Activated T-cell treated with anti-CD3 and anti-CD28 coated beads for 4 hours (primary cell): ENCODE measurements around the gene MYCBPAP.

Source experiments
- DNase-seq: peaks from one replicate; pipeline ENCODE4 v3.0.0-alpha.2; 2020

Gene MYCBPAP

GRCh38 chr17:50519141-50519834 is 11.0 kb downstream of the MYCBPAP start:
- DNase-seq: no peak

- DNase-seq: no peak
Measured at GRCh38 chr17:50520483-50520882, 12.2 kb downstream of the MYCBPAP start.

GRCh38 chr17:50521514-50521913 is 13.3 kb downstream of the MYCBPAP start:
- no peak for DNase-seq

GRCh38 chr17:50522766-50523165 is 14.5 kb downstream of the MYCBPAP start:
- DNase-seq: no peak

GRCh38 chr17:50523208-50523607 is 15.0 kb downstream of the MYCBPAP start:
- no peak for DNase-seq

DNA sequence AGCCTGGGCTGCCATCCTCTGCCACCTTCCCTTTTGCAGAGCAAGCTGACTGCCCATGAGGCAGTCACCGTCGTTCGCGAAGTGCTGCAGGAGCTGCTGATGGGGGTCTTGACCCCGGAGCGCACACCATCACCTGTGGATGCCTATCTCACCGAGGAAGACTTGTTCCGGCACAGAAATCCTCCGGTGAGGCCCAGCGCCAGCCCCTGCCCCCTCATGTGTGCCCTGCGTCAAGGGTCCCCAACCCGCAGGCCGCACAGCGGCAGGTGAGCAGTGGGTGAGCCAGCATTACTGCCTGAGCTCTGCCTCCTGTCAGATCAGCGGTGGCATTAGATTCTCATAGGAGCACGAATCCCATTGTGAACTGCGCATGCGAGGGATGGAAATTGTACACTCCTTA is 16.6 kb downstream of the MYCBPAP start:
- DNase-seq: no peak

GRCh38 chr17:50527155-50527762 is 19.0 kb downstream of the MYCBPAP start:
- DNase-seq: no peak

DNA sequence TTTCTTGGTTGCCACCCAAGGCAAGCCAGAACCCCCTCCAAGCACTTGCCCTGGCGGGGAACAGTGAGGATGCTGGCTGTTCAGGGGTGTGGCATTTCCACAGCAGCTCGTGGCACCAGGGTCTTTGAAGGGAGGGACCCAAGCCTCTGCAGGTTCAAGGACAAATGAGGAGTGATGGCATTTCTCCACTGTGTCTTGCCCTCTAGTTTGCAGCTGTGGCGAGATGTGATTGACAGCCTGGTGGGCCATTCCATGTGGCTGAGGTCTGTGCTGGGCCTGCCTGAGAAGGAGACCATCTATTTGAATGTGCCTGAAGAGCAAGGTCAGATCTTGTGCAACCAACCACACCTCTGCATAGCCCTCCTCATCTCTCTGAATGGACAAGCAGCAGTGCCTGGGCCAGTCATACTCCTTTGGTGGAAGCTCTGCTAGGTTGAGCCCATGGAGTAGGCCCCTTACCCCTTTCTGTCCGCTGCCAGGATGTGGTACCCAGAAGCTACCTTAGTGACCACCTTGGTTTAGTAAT is 19.8 kb downstream of the MYCBPAP start:
- DNase-seq: no peak

GRCh38 chr17:50529849-50530248 is 21.6 kb downstream of the MYCBPAP start:
- DNase-seq: no peak

- DNase-seq: no peak
Measured at GRCh38 chr17:50531428-50532025, 23.3 kb downstream of the MYCBPAP start.

GRCh38 chr17:50532452-50533024 is 24.3 kb downstream of the MYCBPAP start, which contains the start of gene EPN3:
Gene EPN3, plus strand, starts transcription at chr17:50532735. Its CDS starts 3,822 bp downstream, at chr17:50536557.
- no peak for DNase-seq

DNA sequence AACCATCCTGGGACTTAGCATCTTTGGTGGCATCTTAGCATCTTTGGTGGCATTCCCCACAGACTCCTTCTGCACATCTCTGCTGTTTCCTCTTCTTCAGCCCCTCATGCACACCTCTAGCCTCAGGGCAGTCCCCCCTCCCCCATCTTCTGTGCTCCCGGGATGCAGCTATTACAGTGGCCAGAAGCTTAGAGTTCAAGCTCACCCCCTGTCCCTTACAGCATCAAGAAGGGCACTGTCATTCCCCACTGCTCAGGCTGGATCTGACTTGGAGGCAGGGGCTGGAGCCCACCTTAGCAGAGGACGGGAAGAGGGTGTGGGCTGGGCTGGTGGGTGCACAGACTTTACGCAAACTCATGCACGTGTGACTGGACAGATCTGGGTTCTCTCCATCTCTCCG is 24.9 kb downstream of the MYCBPAP start:
- DNase-seq: no peak

DNA sequence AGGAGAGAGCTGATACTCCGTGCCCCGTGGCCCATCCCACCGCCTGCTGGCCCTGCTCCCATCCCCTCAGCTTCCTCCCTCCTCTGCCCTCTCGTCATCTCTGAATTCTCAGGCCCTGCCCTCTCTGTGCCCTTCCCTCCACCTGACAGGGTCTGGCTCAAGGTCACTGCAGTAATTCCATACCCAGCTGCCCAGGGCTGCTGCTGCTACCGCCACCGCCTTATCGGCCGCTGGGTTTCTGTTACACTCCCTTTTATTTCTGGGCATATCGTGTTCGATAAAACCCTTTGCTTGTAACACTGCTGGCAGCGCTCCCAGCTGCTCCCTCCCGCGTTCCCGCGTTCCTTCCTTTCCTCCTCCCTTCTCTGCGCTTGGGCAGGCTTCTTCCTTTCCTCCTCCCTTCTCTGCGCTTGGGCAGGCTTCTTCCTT is 25.5 kb downstream of the MYCBPAP start:
- no peak for DNase-seq

- peak; percentile 11 for DNase-seq
Measured at GRCh38 chr17:50534222-50534978, 26.2 kb downstream of the MYCBPAP start.

DNA sequence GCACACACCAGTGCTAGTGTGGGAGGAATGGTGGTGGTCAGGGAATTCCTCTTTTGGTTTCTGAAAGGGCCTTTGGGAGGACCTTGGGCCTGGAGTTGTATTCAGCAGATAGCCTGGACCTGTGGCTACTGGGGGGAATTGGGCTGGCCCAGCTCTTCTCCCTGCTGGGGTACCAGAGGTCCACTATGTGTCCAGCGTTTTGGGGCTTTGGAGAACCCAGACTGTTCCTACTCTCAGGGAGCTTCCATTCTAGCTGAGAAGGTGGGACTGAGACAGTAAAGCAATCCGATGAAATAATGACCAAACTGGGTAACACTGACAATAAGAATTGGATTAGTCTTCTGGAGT is 26.7 kb downstream of the MYCBPAP start:
- DNase-seq: no peak

GRCh38 chr17:50535407-50535806 is 27.2 kb downstream of the MYCBPAP start:
- DNase-seq: no peak

DNA sequence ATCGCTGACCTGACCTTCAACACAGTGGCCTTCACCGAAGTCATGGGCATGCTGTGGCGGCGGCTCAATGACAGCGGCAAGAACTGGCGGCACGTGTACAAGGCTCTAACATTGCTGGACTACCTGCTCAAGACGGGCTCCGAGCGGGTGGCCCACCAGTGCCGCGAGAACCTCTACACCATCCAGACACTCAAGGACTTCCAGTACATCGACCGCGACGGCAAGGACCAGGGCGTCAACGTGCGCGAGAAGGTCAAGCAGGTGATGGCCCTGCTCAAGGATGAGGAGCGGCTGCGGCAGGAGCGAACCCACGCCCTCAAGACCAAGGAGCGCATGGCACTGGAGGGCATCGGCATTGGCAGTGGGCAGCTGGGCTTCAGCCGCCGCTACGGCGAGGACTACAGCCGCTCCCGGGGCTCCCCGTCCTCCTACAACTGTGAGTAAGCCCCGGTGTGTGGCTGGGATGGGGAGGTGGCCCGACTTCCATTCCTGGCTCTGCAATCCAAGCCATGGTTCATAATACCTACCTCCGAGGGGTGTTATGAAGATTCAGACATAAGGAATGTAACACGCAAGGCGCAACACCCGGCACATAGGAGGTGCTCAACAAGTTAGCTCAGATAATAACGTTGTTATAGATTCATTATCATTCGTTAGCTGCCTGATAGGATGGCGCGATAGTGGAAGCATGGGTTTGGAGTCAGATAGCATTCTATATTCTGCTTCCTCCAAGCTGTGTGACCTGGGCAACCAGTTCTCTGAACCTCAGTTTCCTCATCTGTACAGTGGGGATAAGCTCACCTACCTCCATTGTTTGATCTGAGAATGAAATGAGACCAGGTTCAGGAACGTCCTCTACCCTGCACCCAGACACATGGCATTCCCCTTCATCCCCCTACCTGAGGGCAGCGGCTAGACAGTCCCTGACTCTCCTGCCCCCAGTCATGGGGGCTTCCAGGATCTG is 28.7 kb downstream of the MYCBPAP start:
- DNase-seq: no peak

DNA sequence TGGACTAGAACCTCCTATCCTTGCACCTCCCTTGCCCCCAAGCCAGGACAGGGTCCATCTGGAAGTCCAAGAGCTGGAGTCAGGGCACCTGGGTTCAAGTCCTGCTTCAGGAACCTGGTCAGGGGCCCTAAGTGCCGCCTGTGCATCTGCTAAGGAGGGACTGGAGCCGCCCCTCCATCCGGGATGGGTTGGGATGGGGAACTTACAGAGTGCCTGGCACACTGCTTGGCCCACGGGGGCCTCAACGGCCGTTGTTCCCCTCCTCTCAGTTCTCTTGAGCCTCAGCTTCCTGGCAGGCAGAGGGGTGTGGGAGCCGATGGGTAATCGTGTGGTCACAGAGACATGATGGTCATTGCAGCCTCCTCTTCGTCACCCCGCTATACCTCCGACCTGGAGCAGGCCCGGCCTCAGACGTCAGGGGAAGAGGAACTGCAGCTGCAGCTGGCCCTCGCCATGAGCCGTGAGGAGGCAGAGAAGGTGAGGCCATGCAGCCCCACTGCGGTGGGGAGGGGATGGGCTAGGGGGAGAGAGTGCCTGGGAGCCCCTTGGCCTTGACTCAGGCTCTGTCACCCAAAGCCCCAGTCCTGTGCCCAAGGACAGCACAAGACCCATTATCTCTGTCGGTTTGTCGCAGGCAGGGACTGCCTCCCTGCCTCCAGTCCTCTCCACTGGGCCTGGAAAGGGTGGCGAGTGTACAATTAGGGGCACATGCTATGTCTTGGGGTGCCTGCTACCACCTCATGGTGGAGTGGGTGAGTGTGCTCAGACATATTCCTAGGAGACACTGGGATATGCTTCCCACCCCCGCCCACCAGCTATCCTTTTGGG is 29.7 kb downstream of the MYCBPAP start:
- no peak for DNase-seq

- DNase-seq: no peak
Measured at GRCh38 chr17:50538549-50539410, 30.5 kb downstream of the MYCBPAP start.
